Measurements from ENCODE around the gene ARHGAP40. TPM values are rescaled to one million over a fixed set of nuclear protein-coding genes. Genes with fewer than 3 reads are reported as not detected.

The ARHGAP40 gene
- total and polyA plus RNA-seq, 2 of the 8 experiments (the other 6 are each of a cell fraction or from before 2014, with no cell fraction given), result 0.74 to 1.4 TPM

GRCh38 chr20:38640521-38640920 is 38.9 kb downstream of the ARHGAP40 start (continued):
- TF ChIP-seq RXRA (IDR thresholded peaks at IDR 0.05; ENCODE audit: insufficient read depth, low read depth, low read length), result no peak
- TF ChIP-seq CHD1 (IDR thresholded peaks at IDR 0.05; ENCODE audit: low read depth, low read length), result no peak
- TF ChIP-seq USF2 (IDR thresholded peaks at IDR 0.05; ENCODE audit: low read length), result no peak
- no peak for TF ChIP-seq CBX5 (IDR thresholded peaks at IDR 0.05; ENCODE audit: low read depth, low read length)

Data from H1 (cell line).